Choroid plexus epithelial cell (primary cell): ENCODE data around the gene SPPL2B.

Source experiments
- DNase-seq: peaks from one replicate; pipeline ENCODE4 v3.0.0-alpha.2; 2010; ENCODE audit warnings: low read depth
- H3K4me3 ChIP-seq: 2 replicates; pipeline ENCODE4 v1.5.1; 2011; ENCODE audit warnings: low read depth, mild to moderate bottlenecking, control low read depth, low read length, moderate library complexity
- TF ChIP-seq, protein P1 (sequence below): conservative IDR thresholded peaks from 2 replicates; pipeline ENCODE4 v1.5.1; 2011; ENCODE audit warnings: low read depth, mild to moderate bottlenecking, control low read depth, inconsistent platforms, low read length, moderate library complexity

SPPL2B gene

DNA sequence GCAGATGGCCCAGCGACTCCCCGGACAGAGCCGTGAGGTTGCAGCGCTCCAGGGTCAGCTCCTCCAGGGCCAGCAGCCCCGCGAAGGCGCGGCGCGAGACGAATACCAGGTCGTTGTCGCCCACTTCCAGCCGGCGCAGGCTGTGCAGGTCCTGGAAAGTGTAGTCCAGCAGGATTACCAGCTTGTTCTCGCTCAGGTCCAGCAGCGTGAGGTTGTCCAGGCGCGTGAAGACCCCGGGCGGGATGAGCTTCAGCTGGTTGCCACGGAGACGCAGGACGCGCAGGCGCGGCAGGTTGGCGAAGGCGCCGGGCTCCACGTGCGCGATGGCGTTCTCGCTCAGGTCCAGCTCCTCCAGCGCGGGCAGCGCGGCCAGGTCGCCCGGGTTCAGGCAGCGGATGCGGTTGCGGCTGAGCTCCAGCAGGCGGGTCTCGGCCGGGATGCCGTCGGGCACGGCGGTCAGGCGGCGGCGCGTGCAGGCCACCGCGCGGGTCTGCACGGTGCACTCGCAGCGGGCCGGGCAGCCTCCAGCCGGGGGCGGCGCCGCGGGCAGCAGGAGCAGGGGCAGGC, 37.2 kb upstream of the SPPL2B start:
- DNase-seq: no peak
- TF ChIP-seq, protein P1, sequence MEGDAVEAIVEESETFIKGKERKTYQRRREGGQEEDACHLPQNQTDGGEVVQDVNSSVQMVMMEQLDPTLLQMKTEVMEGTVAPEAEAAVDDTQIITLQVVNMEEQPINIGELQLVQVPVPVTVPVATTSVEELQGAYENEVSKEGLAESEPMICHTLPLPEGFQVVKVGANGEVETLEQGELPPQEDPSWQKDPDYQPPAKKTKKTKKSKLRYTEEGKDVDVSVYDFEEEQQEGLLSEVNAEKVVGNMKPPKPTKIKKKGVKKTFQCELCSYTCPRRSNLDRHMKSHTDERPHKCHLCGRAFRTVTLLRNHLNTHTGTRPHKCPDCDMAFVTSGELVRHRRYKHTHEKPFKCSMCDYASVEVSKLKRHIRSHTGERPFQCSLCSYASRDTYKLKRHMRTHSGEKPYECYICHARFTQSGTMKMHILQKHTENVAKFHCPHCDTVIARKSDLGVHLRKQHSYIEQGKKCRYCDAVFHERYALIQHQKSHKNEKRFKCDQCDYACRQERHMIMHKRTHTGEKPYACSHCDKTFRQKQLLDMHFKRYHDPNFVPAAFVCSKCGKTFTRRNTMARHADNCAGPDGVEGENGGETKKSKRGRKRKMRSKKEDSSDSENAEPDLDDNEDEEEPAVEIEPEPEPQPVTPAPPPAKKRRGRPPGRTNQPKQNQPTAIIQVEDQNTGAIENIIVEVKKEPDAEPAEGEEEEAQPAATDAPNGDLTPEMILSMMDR: no peak
- no peak overlapping the region for H3K4me3 ChIP-seq

DNA sequence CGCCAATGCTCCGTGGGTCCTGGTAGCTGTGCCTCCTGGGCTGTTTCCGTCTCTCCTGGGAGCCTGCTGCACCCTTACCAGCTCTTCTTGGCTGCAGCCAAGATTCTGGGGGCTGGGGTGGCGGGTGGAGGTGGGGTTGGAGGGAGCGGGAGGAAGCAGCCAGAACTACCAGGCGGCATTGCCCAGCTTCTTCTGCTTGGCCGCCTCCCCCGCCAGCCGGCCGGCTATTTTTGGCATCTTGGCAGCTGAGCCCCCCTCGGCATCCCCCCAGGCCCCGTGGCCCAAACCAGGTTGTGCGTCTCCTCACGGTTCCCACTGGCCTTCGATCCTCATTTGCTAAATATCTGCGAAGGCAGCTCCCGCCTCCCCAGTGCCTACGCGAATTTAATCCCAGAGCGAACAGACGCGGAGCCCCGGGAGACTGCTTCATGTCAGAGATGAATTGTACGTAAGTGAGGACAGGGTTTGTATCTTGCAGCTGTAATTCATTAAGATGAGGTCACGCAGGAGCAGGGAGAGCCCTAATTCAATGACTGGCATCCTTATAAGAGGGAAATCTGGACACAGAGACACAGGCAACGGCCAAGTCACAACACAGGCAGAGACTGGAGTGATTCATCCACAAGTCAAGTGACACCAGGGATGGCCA, 33.7 kb upstream of the SPPL2B start:
- H3K4me3 ChIP-seq: no peak overlapping the region
- peak; percentile 39 for DNase-seq
- TF ChIP-seq, protein P1: no peak

DNA sequence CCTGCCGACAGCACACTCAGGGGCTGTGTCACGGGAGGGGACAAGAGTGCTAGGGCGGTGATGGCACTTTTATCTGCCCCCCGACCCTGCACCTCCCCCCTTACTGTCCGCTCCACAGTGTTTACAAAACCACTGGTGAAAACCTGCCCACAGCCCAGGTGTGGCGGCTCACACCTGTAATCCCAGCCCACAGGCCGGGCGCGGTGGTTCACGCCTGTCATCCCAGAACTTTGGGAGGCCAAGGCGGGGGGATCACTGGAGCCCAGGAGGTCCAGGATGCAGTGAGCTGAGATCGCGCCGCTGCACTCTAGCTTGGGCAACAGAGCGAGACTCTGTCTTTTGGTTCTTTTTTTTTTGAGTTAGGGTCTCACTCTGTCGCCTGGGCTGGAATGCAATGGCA, 32.3 kb upstream of the SPPL2B start:
- TF ChIP-seq, protein P1: no peak
- no peak overlapping the region for H3K4me3 ChIP-seq

DNA sequence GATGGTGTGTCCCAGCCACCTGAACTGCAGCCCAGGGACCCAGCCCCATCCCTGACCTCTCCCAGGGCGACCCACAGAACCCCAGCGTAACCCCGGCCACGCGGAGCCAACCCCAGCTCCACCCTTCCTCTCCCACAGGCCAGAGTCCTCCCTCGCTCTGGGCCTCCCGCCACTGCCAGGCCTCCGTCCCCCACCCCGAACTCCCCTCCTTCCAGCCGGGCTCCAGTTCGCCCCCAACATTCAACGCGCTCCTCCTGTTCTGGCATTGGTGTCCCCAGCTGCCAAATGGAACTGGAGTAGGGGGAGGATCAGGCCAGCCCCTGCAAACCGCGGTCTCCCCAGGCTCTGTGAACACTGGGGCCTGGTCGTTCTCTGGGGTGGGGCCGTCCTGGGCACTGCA, 28.0 kb upstream of the SPPL2B start:
- no peak for DNase-seq
- TF ChIP-seq, protein P1: no peak
- H3K4me3 ChIP-seq: no peak overlapping the region

More for the DNA sequence above, 32.3 kb upstream of the SPPL2B start:
- DNase-seq: no peak

DNA sequence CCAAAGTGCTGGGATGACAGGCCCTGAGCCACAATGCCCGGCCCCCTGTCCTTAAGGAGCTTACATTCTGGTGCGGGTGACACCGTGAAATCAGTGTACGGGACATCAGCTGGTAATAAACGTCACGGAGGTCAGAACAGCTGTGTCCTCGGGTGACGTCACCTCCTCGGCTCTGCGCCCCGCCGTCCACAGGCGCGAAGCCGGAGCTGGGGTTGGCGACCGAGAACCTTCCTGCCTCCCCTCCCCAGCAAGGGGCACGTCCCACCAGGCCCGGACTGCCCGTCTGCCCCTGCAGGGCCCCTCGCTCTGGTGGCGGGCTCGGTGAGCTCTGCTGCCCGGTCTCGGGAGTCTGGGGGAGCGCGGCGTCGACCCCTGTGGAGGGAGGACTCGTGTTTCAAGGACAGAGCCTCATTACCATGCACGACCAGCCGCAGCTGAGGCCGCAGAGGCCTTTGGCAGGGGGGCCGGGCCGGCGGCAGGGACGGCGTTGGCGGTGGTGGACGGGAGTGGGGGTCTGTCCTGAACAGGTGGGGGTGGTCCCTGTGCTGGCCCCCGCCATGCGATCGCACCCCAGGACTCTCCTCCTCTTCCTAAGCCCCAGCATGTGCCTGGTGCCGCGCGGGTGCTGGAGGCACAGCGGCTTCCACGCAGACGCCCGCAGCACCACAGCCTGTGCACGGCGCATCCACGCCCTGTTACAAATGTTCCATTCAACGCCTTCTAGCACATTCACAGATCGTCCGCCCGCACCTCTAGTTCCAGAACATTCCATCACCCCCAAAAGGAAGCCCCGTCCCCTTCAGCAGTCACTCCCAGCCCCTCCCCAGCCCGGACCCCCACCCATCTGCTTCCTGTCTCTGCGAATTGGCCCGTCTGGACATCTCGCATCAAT, 25.9 kb upstream of the SPPL2B start:
- no peak overlapping the region for H3K4me3 ChIP-seq
- TF ChIP-seq, protein P1: no peak
- peak; percentile 64 for DNase-seq

DNA sequence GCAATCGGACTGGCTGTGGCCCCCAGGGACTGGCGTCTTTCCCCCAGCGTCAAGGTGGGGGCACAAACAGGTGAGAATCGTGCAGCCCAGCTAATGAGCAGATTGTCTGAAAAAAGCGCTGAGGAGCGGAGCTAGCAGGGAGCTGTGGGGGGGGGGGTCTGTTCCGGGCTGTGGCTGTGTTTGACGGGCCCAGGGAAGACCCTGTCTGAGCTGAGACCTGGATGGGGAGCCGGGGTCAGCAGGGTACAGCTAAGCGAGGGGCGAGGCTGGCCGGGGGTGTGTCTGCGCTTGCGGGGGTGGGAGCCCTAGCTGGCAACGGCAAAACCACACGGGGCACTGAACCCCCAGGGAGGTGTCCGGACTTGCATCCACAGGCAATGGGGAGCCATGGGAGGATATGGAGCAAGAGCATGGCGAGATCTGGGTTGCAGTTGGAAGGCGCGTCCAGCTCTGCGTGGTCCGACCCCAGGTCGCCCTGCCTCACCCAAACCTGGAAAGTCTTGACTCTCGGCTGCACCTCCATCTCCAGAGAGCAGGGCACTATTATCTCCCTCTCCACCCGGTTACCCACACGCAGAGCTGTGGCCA, 25.2 kb upstream of the SPPL2B start:
- TF ChIP-seq, protein P1: no peak
- no peak overlapping the region for H3K4me3 ChIP-seq
- no peak for DNase-seq
